ENCODE measurements around the gene RAB26.
"Not testable (repeated sequence)": the region's sequence is repeated elsewhere in the genome, so short reads cannot be mapped to it uniquely, and the experiment has no call there.

DNA sequence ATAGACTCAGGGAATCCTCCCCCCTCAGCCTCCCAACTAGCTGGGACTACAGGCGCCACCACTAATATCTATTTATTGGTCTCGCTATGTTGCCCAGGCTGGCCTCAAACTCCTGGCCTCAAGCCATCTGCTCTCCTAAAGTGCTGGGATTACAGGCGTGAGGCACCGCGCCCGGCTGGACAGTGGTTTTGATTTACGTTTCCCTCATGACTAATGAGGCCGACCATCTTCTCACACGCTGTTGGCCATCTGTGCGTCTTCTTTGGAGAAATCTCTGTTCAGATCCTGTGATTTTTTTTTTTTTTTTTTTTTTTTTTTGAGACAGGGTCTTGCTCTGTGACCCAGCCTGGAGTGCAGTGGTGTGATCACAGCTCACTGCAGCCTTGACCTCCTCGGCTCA lies 19.2 kb upstream of the RAB26 start:
- TF ChIP-seq ZNF565 (CRISPR knock-in tag; conservative IDR thresholded peaks at IDR 0.05; ENCODE audit: low read depth); ZC3H10 (CRISPR knock-in tag; IDR thresholded peaks at IDR 0.05); CREB5 (CRISPR knock-in tag; IDR thresholded peaks at IDR 0.05; ENCODE audit: low read depth); ARNTL (CRISPR knock-in tag; IDR thresholded peaks at IDR 0.05; ENCODE audit: borderline replicate concordance, low read depth); ZNF8 (CRISPR knock-in tag; IDR thresholded peaks at IDR 0.05); OSR1 (CRISPR knock-in tag; IDR thresholded peaks at IDR 0.05); ESRRG (CRISPR knock-in tag; IDR thresholded peaks at IDR 0.05); GLIS3 (CRISPR knock-in tag; IDR thresholded peaks at IDR 0.05); PATZ1 (CRISPR knock-in tag; IDR thresholded peaks at IDR 0.05; ENCODE audit: borderline replicate concordance): not testable (repeated sequence)
- TF ChIP-seq, protein P1, sequence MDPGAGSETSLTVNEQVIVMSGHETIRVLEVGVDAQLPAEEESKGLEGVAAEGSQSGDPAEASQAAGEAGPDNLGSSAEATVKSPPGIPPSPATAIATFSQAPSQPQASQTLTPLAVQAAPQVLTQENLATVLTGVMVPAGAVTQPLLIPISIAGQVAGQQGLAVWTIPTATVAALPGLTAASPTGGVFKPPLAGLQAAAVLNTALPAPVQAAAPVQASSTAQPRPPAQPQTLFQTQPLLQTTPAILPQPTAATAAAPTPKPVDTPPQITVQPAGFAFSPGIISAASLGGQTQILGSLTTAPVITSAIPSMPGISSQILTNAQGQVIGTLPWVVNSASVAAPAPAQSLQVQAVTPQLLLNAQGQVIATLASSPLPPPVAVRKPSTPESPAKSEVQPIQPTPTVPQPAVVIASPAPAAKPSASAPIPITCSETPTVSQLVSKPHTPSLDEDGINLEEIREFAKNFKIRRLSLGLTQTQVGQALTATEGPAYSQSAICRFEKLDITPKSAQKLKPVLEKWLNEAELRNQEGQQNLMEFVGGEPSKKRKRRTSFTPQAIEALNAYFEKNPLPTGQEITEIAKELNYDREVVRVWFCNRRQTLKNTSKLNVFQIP (CRISPR knock-in tag; IDR thresholded peaks at IDR 0.05; ENCODE audit: borderline replicate concordance, low read depth) = not testable (repeated sequence)
- TF ChIP-seq, protein P2, sequence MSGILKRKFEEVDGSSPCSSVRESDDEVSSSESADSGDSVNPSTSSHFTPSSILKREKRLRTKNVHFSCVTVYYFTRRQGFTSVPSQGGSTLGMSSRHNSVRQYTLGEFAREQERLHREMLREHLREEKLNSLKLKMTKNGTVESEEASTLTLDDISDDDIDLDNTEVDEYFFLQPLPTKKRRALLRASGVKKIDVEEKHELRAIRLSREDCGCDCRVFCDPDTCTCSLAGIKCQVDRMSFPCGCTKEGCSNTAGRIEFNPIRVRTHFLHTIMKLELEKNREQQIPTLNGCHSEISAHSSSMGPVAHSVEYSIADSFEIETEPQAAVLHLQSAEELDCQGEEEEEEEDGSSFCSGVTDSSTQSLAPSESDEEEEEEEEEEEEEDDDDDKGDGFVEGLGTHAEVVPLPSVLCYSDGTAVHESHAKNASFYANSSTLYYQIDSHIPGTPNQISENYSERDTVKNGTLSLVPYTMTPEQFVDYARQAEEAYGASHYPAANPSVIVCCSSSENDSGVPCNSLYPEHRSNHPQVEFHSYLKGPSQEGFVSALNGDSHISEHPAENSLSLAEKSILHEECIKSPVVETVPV (CRISPR knock-in tag; IDR thresholded peaks at IDR 0.05) = not testable (repeated sequence)

Measured in SK-N-SH treated with all-trans-retinoic acid at 6 μM for 48 hours (cell line).